HG03571 (cell line): ENCODE data around the gene COL19A1.

Source experiments
- ATAC-seq: cut with Tn5 transposase; IDR thresholded peaks from one replicate; pipeline ENCODE4 v1.9.1; 2021; ENCODE audit not compliant: unreplicated experiment

The COL19A1 gene

GRCh38 chr6:70118670-70119069 lies 252.3 kb downstream of the COL19A1 start:
- ATAC-seq = no peak

DNA sequence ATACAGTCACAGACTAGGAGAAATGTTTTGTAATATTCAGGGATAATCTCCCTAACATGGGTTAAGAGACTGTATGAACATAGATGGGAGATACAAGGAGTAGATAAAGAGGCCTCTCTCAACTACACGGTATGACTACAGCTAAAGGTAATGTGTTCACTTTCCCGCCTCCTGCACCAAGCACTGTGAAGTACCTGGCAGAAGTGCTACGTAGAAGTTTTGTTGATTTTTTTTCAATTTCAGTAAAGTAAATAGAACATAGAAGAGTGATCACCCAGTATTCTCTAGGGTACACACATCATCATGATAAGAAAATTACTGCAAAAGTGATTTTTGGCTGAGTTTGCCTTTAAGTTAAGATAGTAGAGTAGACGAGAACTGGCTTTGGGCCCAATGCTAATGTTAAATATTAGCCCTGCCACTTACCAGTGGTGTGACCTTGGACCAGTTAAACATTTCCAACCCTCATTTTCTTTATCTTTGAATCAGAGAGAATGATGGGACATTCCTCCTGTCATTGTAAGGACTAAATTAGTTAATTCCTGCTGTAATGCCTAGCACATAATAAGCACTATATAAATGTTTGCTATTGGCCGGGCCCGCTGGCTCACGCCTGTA lies 253.0 kb downstream of the COL19A1 start:
- ATAC-seq = no peak

GRCh38 chr6:70124443-70124842 lies 258.1 kb downstream of the COL19A1 start:
- no peak for ATAC-seq

- no peak for ATAC-seq
Measured at GRCh38 chr6:70124882-70125545, 258.7 kb downstream of the COL19A1 start.

GRCh38 chr6:70125602-70126001 lies 259.2 kb downstream of the COL19A1 start:
- ATAC-seq = no peak

GRCh38 chr6:70129341-70129740 lies 263.0 kb downstream of the COL19A1 start:
- ATAC-seq = no peak

- no peak for ATAC-seq
Measured at GRCh38 chr6:70130865-70131264, 264.5 kb downstream of the COL19A1 start.

GRCh38 chr6:70131528-70131927 lies 265.2 kb downstream of the COL19A1 start:
- peak; percentile 87 for ATAC-seq

DNA sequence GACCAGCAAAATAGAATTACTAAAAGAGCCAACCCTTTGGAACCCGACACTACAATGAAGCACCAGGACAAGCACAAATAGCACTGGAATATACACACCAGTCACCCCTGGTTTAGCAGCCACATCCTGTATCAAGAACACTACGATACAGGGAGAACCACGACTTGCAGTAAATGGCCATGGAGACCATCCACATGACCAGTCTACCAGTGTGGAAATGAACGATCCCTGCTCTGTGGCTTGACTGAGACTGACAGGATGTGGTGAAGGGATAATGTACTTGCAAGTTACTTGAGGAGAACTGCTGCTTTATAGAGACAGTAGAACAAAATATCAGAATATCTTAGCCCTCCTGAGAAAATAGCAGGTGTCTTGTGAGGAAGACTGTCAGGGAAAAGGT lies 266.9 kb downstream of the COL19A1 start:
- ATAC-seq = no peak

GRCh38 chr6:70134542-70134941 lies 268.2 kb downstream of the COL19A1 start:
- ATAC-seq = no peak

GRCh38 chr6:70135219-70136160 lies 269.1 kb downstream of the COL19A1 start:
- ATAC-seq = no peak

- ATAC-seq = no peak
Measured at GRCh38 chr6:70136996-70137395, 270.6 kb downstream of the COL19A1 start.

- no peak for ATAC-seq
Measured at GRCh38 chr6:70140496-70140895, 274.1 kb downstream of the COL19A1 start.

- no peak for ATAC-seq
Measured at GRCh38 chr6:70142034-70142433, 275.7 kb downstream of the COL19A1 start.

DNA sequence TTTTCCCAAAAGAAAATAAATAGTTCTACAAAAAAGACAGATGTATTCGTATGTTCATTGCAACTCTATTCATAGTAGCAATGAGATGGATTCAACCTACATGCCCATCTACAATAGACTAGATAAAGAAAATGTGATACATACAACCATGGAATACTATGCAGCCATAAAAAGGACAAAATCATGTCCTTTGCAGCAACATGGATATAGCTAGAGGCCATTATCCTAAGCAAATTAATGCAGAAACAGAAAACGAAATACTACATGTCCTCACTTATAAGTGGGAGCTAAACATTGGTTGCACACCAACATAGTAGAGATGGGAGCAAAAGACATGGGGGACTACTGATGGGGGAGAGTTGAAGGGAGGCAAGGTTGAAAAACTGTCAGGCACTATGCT lies 278.8 kb downstream of the COL19A1 start:
- no peak for ATAC-seq

DNA sequence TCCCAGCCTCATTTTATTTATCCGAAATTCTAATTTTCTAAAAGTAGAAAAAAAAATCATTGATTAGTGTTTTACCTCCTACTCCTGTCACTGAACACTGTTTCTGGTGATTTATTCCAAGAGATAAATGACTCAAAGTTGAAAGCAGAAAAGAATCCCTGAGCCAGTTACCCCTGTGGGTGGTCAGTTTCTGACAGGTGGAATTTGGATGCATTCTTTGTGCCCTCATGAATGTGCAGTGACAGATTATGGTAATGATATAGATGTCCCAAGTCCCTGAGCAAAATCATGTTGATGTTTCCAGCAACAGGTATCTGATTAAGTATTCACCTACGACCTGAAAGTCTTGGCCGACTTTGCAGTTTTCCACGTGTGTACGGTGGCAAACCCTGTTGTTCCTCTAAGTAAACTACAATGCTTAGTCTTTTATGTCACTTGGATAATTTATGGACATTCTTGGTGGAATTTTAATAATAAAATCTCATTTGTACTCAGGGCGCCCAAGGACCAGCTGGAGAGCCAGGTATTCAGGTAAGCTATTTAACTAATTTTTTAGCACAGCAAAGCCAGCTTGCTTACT lies 282.9 kb downstream of the COL19A1 start:
- ATAC-seq = no peak

- no peak for ATAC-seq
Measured at GRCh38 chr6:70150521-70150920, 284.2 kb downstream of the COL19A1 start.

GRCh38 chr6:70151616-70152015 lies 285.3 kb downstream of the COL19A1 start:
- no peak for ATAC-seq

- no peak for ATAC-seq
Measured at GRCh38 chr6:70152786-70153185, 286.4 kb downstream of the COL19A1 start.

DNA sequence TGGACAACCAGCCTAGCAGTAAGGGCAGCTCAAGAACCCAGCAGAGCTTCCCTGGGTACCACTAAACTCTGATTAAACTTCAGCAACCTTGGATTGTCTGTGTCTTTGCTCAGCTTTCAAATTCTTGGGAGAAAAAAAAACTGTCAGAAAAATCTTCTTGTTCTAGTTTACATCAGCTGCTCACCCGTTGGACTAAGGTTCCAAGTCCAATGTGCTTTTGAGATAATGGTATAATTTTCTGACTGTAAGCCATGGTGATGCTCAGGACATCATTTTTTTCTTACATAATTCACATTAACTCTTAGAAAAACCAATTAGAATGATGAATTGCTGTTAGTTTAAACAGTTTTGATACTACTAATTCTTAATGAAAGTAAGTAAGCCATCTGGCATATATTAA lies 290.7 kb downstream of the COL19A1 start:
- no peak for ATAC-seq

GRCh38 chr6:70160276-70160675 lies 293.9 kb downstream of the COL19A1 start:
- ATAC-seq = no peak
